Fibroblast of lung (primary cell): ENCODE data around the gene PTPRM. TPM values are rescaled to one million over a fixed set of nuclear protein-coding genes. Genes with fewer than 3 reads are reported as not detected.

Experiments
- DNase-seq, 2 donors: peaks; one replicate each; pipeline versions ENCODE4 v3.0.0 to v3.0.0-alpha.2; 2010; ENCODE audit warnings: low read depth in 2 of 2
- H2AFZ ChIP-seq: 2 replicates; pipeline ENCODE4 v1.5.1; 2012; ENCODE audit warnings: low read length, control low read depth, inconsistent platforms
- H3K27ac ChIP-seq: 2 replicates; pipeline ENCODE4 v1.5.1; 2011; ENCODE audit warnings: low read length, control low read depth; ENCODE audit not compliant: insufficient read depth
- H3K27me3 ChIP-seq: 2 replicates; pipeline ENCODE4 v1.5.1; 2011; ENCODE audit warnings: mild to moderate bottlenecking, low read length; ENCODE audit not compliant: control insufficient read depth, insufficient read depth
- H3K36me3 ChIP-seq: 2 replicates; pipeline ENCODE4 v1.5.1; 2011; ENCODE audit warnings: low read length; ENCODE audit not compliant: control insufficient read depth, insufficient read depth
- H3K4me1 ChIP-seq: 2 replicates; pipeline ENCODE4 v1.5.1; 2011; ENCODE audit warnings: low read length; ENCODE audit not compliant: control insufficient read depth, insufficient read depth; ENCODE audit errors: extremely low read depth
- H3K4me2 ChIP-seq: 2 replicates; pipeline ENCODE4 v1.5.1; 2011; ENCODE audit warnings: low read length, control low read depth; ENCODE audit not compliant: insufficient read depth; ENCODE audit errors: extremely low read depth
- H3K4me3 ChIP-seq, 4 experiments: fragments of 200-600 bp in 1 of 4; sonication (generic) in 1 of 4; replicated peaks in 1 of 4; 2 replicates each; pipeline ENCODE4 v1.5.1; 2011 to 2016; ENCODE audit warnings: low read length in 4 of 4, low read depth in 3 of 4, mild to moderate bottlenecking in 3 of 4, control low read depth in 2 of 4, inconsistent platforms in 1 of 4, mixed read lengths in 1 of 4; ENCODE audit not compliant: insufficient read depth in 1 of 4; ENCODE audit errors: control extremely low read depth in 1 of 4
- H3K79me2 ChIP-seq: 2 replicates; pipeline ENCODE4 v1.5.1; 2012; ENCODE audit warnings: mild to moderate bottlenecking, low read length, inconsistent platforms; ENCODE audit not compliant: control insufficient read depth, insufficient read depth
- H3K9ac ChIP-seq: 2 replicates; pipeline ENCODE4 v1.5.1; 2011; ENCODE audit warnings: mild to moderate bottlenecking, low read length, control low read depth; ENCODE audit not compliant: insufficient read depth
- H3K9me3 ChIP-seq: 2 replicates; pipeline ENCODE4 v1.5.1; 2012; ENCODE audit warnings: low read depth, low read length; ENCODE audit not compliant: control insufficient read depth, insufficient read depth
- H4K20me1 ChIP-seq: 2 replicates; pipeline ENCODE4 v1.5.1; 2011; ENCODE audit warnings: low read length; ENCODE audit not compliant: control insufficient read depth, insufficient read depth; ENCODE audit errors: extremely low read depth
- EZH2 ChIP-seq: IDR thresholded peaks from 2 replicates; pipeline ENCODE4 v1.5.1; 2012; ENCODE audit warnings: low read length, control low read depth, mild to moderate bottlenecking; ENCODE audit errors: missing control alignments
- polyA plus RNA-seq, 2 donors: library from polyadenylated mRNA; depleted of rRNA in 1 of 2; stranded (reverse) in 1 of 2; unstranded in 1 of 2; fragments of >200 nt; gene quantifications; 2 replicates each; pipeline ENCODE4 v1.2.1, GENCODE V29; 2011 to 2012; ENCODE audit warnings: missing spikeins in 1 of 2
- total RNA-seq: library from RNA; depleted of rRNA; stranded (reverse); fragments of >200 nt; gene quantifications from 2 replicates; pipeline ENCODE4 v1.2.1, GENCODE V29; 2014
- TF ChIP-seq, protein P1 (sequence below), 2 donors: IDR thresholded peaks in 1 of 2; conservative IDR thresholded peaks in 1 of 2; 1 replicate in 1 of 2; 2 replicates in 1 of 2; pipeline ENCODE4 v1.5.1; 2011 to 2012; ENCODE audit warnings: low read length in 2 of 2, control low read depth in 1 of 2, inconsistent platforms in 1 of 2, low read depth in 1 of 2, mild to moderate bottlenecking in 1 of 2

The PTPRM gene
- total and polyA plus RNA-seq, 2 donors (not counting 1 experiment from before 2014, with no cell fraction given) = 86.6 to 87.0 TPM

DNA sequence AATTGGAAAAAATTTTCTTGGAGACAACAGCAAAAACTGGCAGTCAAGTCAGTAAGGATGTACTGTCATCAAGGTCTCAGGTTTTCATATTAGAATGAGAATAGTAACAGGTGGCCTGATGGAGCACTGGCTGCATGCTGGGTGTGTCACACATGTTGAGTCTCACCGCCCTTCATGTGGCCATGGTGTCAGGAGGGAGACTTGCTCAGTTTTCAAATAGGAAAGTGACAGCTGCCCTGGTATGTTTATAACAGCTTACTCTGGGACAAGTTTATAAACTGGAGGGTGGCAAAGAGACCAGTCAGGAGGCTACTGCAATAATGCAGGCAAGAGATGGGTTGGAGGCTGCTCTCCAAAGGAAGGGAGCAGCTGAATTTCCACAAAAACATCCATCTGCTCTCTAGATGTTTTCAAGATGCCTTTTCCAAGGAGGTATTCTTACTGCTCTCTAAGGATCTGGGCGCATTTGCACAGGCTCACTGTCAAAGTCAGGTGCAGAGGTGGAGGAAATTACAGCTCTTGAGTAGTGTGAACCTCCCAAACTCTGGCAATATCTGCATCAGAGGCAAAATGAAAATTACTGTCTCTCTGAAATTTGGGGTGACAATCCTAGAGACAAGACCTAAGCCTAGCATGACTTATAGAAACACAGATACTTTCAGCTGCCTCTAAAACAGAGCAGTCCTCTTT is 720.2 kb downstream of the PTPRM start:
- no peaks in the 10 kb centered on the region for H3K4me1 ChIP-seq

DNA sequence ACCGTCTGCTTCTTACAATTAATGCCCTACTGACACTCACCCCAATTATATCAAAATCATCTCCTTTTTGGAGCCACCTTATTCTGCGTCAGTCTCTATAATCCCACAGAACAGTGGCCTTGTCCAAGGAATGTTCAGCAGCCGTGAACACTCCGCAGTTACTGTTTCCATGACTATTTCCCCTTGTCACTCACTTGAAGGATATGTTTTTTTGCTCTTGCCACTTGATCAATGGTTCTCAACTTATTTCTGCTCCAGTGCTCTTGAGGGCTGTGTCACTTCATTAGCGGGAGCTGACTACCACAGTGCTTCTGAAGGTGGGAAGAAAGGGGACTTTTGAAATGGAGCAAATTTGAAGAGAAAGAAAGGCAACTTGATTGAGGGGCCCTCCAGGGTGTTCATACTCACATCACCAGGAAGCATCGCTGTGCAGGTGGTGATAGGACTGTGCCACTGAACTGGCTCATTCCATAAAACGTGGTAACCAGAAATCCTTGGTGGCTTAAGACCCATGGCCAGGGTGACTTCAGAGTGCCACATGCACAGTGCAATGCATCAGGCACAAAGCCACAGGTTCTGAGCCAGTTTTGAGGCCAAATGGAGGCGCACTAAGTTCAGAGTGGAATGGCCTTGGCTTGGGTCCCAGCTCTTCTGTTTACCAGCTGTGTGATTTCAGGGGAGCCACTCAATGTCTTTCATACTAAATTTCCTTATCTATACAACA is 721.5 kb downstream of the PTPRM start:
- Histone ChIP-seq H3K36me3 (no peaks in the 10 kb centered on the region), H3K27me3 (no peaks in the 10 kb centered on the region), H3K4me2 (no peak overlapping the region), H3K4me3 (no peak overlapping the region), H2AFZ (no peak overlapping the region), H3K4me1 (no peaks in the 10 kb centered on the region), H3K9ac (no peak overlapping the region), H3K9me3 (no peaks in the 10 kb centered on the region), H3K79me2 (no peaks in the 10 kb centered on the region), H4K20me1 (no peaks in the 10 kb centered on the region), H3K27ac (no peak overlapping the region)
- DNase-seq = no peak
- no peak for TF ChIP-seq EZH2
- TF ChIP-seq, protein P1, sequence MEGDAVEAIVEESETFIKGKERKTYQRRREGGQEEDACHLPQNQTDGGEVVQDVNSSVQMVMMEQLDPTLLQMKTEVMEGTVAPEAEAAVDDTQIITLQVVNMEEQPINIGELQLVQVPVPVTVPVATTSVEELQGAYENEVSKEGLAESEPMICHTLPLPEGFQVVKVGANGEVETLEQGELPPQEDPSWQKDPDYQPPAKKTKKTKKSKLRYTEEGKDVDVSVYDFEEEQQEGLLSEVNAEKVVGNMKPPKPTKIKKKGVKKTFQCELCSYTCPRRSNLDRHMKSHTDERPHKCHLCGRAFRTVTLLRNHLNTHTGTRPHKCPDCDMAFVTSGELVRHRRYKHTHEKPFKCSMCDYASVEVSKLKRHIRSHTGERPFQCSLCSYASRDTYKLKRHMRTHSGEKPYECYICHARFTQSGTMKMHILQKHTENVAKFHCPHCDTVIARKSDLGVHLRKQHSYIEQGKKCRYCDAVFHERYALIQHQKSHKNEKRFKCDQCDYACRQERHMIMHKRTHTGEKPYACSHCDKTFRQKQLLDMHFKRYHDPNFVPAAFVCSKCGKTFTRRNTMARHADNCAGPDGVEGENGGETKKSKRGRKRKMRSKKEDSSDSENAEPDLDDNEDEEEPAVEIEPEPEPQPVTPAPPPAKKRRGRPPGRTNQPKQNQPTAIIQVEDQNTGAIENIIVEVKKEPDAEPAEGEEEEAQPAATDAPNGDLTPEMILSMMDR (conservative IDR thresholded peaks at IDR 0.05 in 1 of 2, IDR thresholded peaks at IDR 0.05 in 1 of 2; ENCODE audit: low read depth in 1 of 2, low read length in 2 of 2) = no peak

More for the DNA sequence above, 720.2 kb downstream of the PTPRM start:
- no peaks in the 10 kb centered on the region for H4K20me1 ChIP-seq
- no peak overlapping the region for H3K4me2 ChIP-seq
- no peak overlapping the region for H3K4me3 ChIP-seq
- no peak overlapping the region for H3K27ac ChIP-seq
- TF ChIP-seq EZH2 = no peak
- TF ChIP-seq, protein P1 (conservative IDR thresholded peaks at IDR 0.05 in 1 of 2, IDR thresholded peaks at IDR 0.05 in 1 of 2; ENCODE audit: low read depth in 1 of 2, low read length in 2 of 2) = no peak
- no peaks in the 10 kb centered on the region for H3K36me3 ChIP-seq
- H3K9me3 ChIP-seq = no peaks in the 10 kb centered on the region
- no peak overlapping the region for H2AFZ ChIP-seq
- no peaks in the 10 kb centered on the region for H3K79me2 ChIP-seq
- no peaks in the 10 kb centered on the region for H3K27me3 ChIP-seq
- no peak for DNase-seq
- H3K9ac ChIP-seq = no peak overlapping the region

DNA sequence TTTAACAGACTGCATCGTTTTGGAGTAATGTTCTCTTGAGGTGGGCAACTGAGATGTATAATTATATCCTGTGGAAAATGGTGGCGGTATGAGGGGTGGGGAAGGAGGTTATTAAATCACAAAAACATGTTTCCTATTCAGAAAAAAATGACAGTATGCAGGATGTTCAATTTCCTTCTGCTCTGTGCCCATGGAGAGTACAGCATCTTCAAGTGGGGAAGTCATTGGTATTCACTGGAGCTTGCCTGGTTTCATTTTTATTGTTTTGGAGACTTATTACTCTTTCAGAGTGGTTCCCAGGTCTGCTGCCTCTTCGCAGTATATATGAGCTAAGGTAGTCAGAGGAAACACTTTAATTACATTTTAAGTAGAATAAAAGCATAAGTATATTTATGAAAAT is 723.3 kb downstream of the PTPRM start:
- TF ChIP-seq, protein P1 (conservative IDR thresholded peaks at IDR 0.05 in 1 of 2, IDR thresholded peaks at IDR 0.05 in 1 of 2; ENCODE audit: low read depth in 1 of 2, low read length in 2 of 2) = no peak
- no peak for TF ChIP-seq EZH2
- H3K4me1 ChIP-seq = no peaks in the 10 kb centered on the region
- H4K20me1 ChIP-seq = no peaks in the 10 kb centered on the region
- H3K36me3 ChIP-seq = no peaks in the 10 kb centered on the region
- no peak overlapping the region for H3K9ac ChIP-seq
- H3K4me3 ChIP-seq = no peak overlapping the region
- H3K4me2 ChIP-seq = no peak overlapping the region
- H2AFZ ChIP-seq = no peak overlapping the region
- H3K79me2 ChIP-seq = no peaks in the 10 kb centered on the region
- H3K9me3 ChIP-seq = no peaks in the 10 kb centered on the region
- no peaks in the 10 kb centered on the region for H3K27me3 ChIP-seq
- H3K27ac ChIP-seq = no peak overlapping the region
- DNase-seq = no peak
